Left renal pelvis (tissue), 4 donors: ENCODE results near the gene IL24. TPM values are rescaled to one million over a fixed set of nuclear protein-coding genes. Genes with fewer than 3 reads are reported as not detected.
"Not testable (repeated sequence)": the region's sequence is repeated elsewhere in the genome, so short reads cannot be mapped to it uniquely, and the experiment has no call there.

Experiments used
- DNase-seq, 4 donors: peaks; one replicate each; pipeline ENCODE4 v3.0.0-alpha.2; 2013; ENCODE audit warnings: low read depth in 4 of 4, low spot score in 3 of 4
- polyA plus RNA-seq, 4 donors: library from polyadenylated mRNA; unstranded; fragments of 120-200 nt; gene quantifications; one replicate each; pipeline ENCODE4 v1.2.1, GENCODE V29; 2013; ENCODE audit not compliant: insufficient read length in 4 of 4

Gene IL24
- polyA plus RNA-seq, 4 donors = 0.25 to 0.52 (median 0.38) TPM

- DNase-seq = not testable (repeated sequence)
Observed at GRCh38 chr1:206923961-206924557, 26.8 kb downstream of the IL24 start.

GRCh38 chr1:206924592-206925105 lies 27.4 kb downstream of the IL24 start:
- no peak for DNase-seq

- no peak for DNase-seq
Observed at GRCh38 chr1:206925106-206925736, 28.0 kb downstream of the IL24 start.

GRCh38 chr1:206926286-206926685 lies 29.0 kb downstream of the IL24 start:
- no peak for DNase-seq

- DNase-seq = no peak
Observed at GRCh38 chr1:206929524-206929923, 32.3 kb downstream of the IL24 start.

GRCh38 chr1:206930210-206930798 lies 33.1 kb downstream of the IL24 start:
- no peak for DNase-seq

GRCh38 chr1:206931709-206932108 lies 34.5 kb downstream of the IL24 start:
- DNase-seq = no peak

- no peak for DNase-seq
Observed at GRCh38 chr1:206932177-206932576, 34.9 kb downstream of the IL24 start.

- DNase-seq = no peak
Observed at GRCh38 chr1:206933333-206933945, 36.2 kb downstream of the IL24 start.

- DNase-seq = no peak
Observed at GRCh38 chr1:206935491-206936067, 38.3 kb downstream of the IL24 start.

- no peak for DNase-seq
Observed at GRCh38 chr1:206937425-206937824, 40.2 kb downstream of the IL24 start.

- no peak for DNase-seq
Observed at GRCh38 chr1:206939131-206939530, 41.9 kb downstream of the IL24 start.

GRCh38 chr1:206939841-206940587 lies 42.8 kb downstream of the IL24 start:
- no peak for DNase-seq

- DNase-seq = no peak
Observed at GRCh38 chr1:206940588-206940936, 43.3 kb downstream of the IL24 start.

GRCh38 chr1:206941766-206942418 lies 44.6 kb downstream of the IL24 start:
- DNase-seq = no peak

GRCh38 chr1:206944703-206945102 lies 47.5 kb downstream of the IL24 start:
- DNase-seq = no peak

GRCh38 chr1:206945779-206946178 lies 48.5 kb downstream of the IL24 start:
- no peak for DNase-seq

- DNase-seq = no peak
Observed at GRCh38 chr1:206946261-206946660, 49.0 kb downstream of the IL24 start, which contains the start of gene PIGR. PIGR (minus strand) TSS chr1:206946466; CDS start chr1:206940531, 5,935 bp downstream.

- DNase-seq = no peak
Observed at GRCh38 chr1:206947255-206947654, 50.0 kb downstream of the IL24 start.

GRCh38 chr1:206949208-206949607 lies 52.0 kb downstream of the IL24 start:
- no peak for DNase-seq
